SK-N-SH (cell line): ENCODE data around the gene C16orf87. TPM values are rescaled to one million over a fixed set of nuclear protein-coding genes. Genes with fewer than 3 reads are reported as not detected.

Experiments used
- CTCF ChIA-PET: fragments of 300-600, 350-600 bp; formaldehyde crosslinking; extraction: SDS; loops from one replicate; lab custom pipeline; 2021; lab: Yijun Ruan, JAX
- POLR2A ChIA-PET: fragments of 350-600 bp; sonication (Branson Sonifier 250); formaldehyde crosslinking; extraction: SDS; loops from one replicate; lab custom pipeline; 2020; ENCODE audit warnings: antibody characterized with exemption, inconsistent platforms; lab: Yijun Ruan, JAX
- DNase-seq: peaks from one replicate; pipeline ENCODE4 v3.0.0; 2012
- H2AFZ ChIP-seq: fragments of 200-600 bp; sonication (generic); 2 replicates; pipeline ENCODE4 v1.8.1; 2016; ENCODE audit warnings: antibody characterized with exemption, mild to moderate bottlenecking, low read depth
- H3F3A ChIP-seq: fragments of 200-600 bp; sonication (generic); replicated peaks from 2 replicates; pipeline ENCODE3; 2016; ENCODE audit warnings: antibody characterized with exemption, mild to moderate bottlenecking; ENCODE audit not compliant: insufficient read depth
- H3K27ac ChIP-seq, 2 experiments: fragments of 200-500 bp in 1 of 2; fragments of 200-600 bp in 1 of 2; sonication (Bioruptor generic) in 1 of 2; sonication (generic), shearing (Covaris generic) in 1 of 2; 2 replicates each; pipeline versions ENCODE4 v1.5.1 to v1.6.1; 2014 to 2016; ENCODE audit warnings: low read depth in 2 of 2, inconsistent platforms in 1 of 2, low read length in 1 of 2, mild to moderate bottlenecking in 1 of 2, mixed read lengths in 1 of 2
- H3K27me3 ChIP-seq: fragments of 200-600 bp; sonication (generic), shearing (Covaris generic); 2 replicates; pipeline ENCODE4 v1.6.1; 2016; ENCODE audit warnings: mixed run types; ENCODE audit not compliant: insufficient read depth
- H3K36me3 ChIP-seq, 2 experiments: fragments of 200-500 bp in 1 of 2; fragments of 200-600 bp in 1 of 2; sonication (Bioruptor generic) in 1 of 2; sonication (generic) in 1 of 2; replicated peaks in 1 of 2; 2 replicates each; pipeline versions ENCODE3 to v1.5.1; 2014 to 2016; ENCODE audit warnings: low read length in 1 of 2, mild to moderate bottlenecking in 1 of 2; ENCODE audit not compliant: insufficient read depth in 2 of 2, control insufficient read depth in 1 of 2
- H3K4me1 ChIP-seq, 2 experiments: fragments of 200-500 bp in 1 of 2; fragments of 200-600 bp in 1 of 2; sonication (Bioruptor generic) in 1 of 2; sonication (generic), shearing (Covaris generic) in 1 of 2; 2 replicates each; pipeline versions ENCODE4 v1.5.1 to v1.6.1; 2014 to 2016; ENCODE audit warnings: low read depth in 1 of 2, low read length in 1 of 2, mixed run types in 1 of 2; ENCODE audit not compliant: insufficient read depth in 2 of 2, control insufficient read depth in 1 of 2
- H3K4me2 ChIP-seq: fragments of 200-600 bp; sonication (generic), shearing (Covaris generic); 2 replicates; pipeline ENCODE4 v1.6.1; 2017; ENCODE audit warnings: mixed run types
- H3K4me3 ChIP-seq, 2 experiments: fragments of 200-500 bp in 1 of 2; fragments of 200-600 bp in 1 of 2; sonication (Bioruptor generic) in 1 of 2; sonication (generic), shearing (Covaris generic) in 1 of 2; 2 replicates each; pipeline versions ENCODE4 v1.5.1 to v1.8.1; 2014 to 2016; ENCODE audit warnings: low read depth in 2 of 2, inconsistent platforms in 1 of 2, low read length in 1 of 2, mild to moderate bottlenecking in 1 of 2, mixed read lengths in 1 of 2, moderate library complexity in 1 of 2
- H3K79me2 ChIP-seq: fragments of 200-600 bp; sonication (generic); 2 replicates; pipeline ENCODE4 v1.8.1; 2017; ENCODE audit warnings: mild to moderate bottlenecking; ENCODE audit not compliant: insufficient read depth
- H3K9ac ChIP-seq: fragments of 200-600 bp; sonication (generic); 2 replicates; pipeline ENCODE4 v1.6.1; 2017; ENCODE audit warnings: mixed run types
- H3K9me2 ChIP-seq: fragments of 200-600 bp; sonication (generic); 2 replicates; pipeline ENCODE4 v1.6.1; 2017; ENCODE audit warnings: mixed run types
- H3K9me3 ChIP-seq: fragments of 200-600 bp; sonication (generic); 2 replicates; pipeline ENCODE4 v1.6.1; 2017; ENCODE audit warnings: mixed run types, mild to moderate bottlenecking, moderate library complexity
- H4K20me1 ChIP-seq: fragments of 200-600 bp; sonication (generic); 2 replicates; pipeline ENCODE4 v1.6.1; 2017; ENCODE audit warnings: mild to moderate bottlenecking, mixed run types; ENCODE audit not compliant: insufficient read depth
- CHD2 ChIP-seq: fragments of 150-350 bp; IDR thresholded peaks from 2 replicates; pipeline ENCODE4 v1.6.1; 2018; ENCODE audit warnings: low read length; ENCODE audit not compliant: partially characterized antibody
- ELF1 ChIP-seq: IDR thresholded peaks from 2 replicates; pipeline ENCODE4 v1.4.0; 2012
- EP300 ChIP-seq, 2 experiments: IDR thresholded peaks; 2 replicates each; pipeline versions ENCODE4 v1.4.0 to v1.6.1; 2012; ENCODE audit warnings: borderline replicate concordance in 1 of 2, low read depth in 1 of 2, low read length in 1 of 2
- FOXJ3 ChIP-seq: sonication (generic); formaldehyde crosslinking; IDR thresholded peaks from 2 replicates; pipeline ENCODE4 v1.5.1; 2020; ENCODE audit warnings: mild to moderate bottlenecking, missing genetic modification reagents
- GATA2 ChIP-seq: sonication (generic); formaldehyde crosslinking; IDR thresholded peaks from 2 replicates; pipeline ENCODE4 v1.5.0; 2020; ENCODE audit warnings: mild to moderate bottlenecking, missing genetic modification reagents
- MAX ChIP-seq: IDR thresholded peaks from 2 replicates; pipeline ENCODE4 v1.4.0; 2012; ENCODE audit warnings: low read depth
- MEF2A ChIP-seq: IDR thresholded peaks from 2 replicates; pipeline ENCODE4 v1.4.0; 2012; ENCODE audit warnings: low read depth, borderline replicate concordance
- MXI1 ChIP-seq: IDR thresholded peaks from 2 replicates; pipeline ENCODE4 v1.6.1; 2012; ENCODE audit warnings: mild to moderate bottlenecking, low read depth, low read length, improper control_type of control experiment
- NRF1 ChIP-seq: IDR thresholded peaks from 2 replicates; pipeline ENCODE4 v1.6.1; 2012; ENCODE audit warnings: low read depth, mild to moderate bottlenecking, low read length
- PBX3 ChIP-seq: IDR thresholded peaks from 2 replicates; pipeline ENCODE4; 2012
- RAD21 ChIP-seq: IDR thresholded peaks from 2 replicates; pipeline ENCODE4 v1.6.1; 2012; ENCODE audit warnings: mild to moderate bottlenecking, low read length
- RCOR1 ChIP-seq: fragments of 150-350 bp; IDR thresholded peaks from 2 replicates; pipeline ENCODE4 v1.6.1; 2017; ENCODE audit warnings: antibody characterized with exemption, low read length
- RFX5 ChIP-seq: IDR thresholded peaks from 2 replicates; pipeline ENCODE4 v1.6.1; 2012; ENCODE audit warnings: mild to moderate bottlenecking, improper control_type of control experiment, low read length
- RXRA ChIP-seq: IDR thresholded peaks from 2 replicates; pipeline ENCODE4 v1.4.0; 2012; ENCODE audit warnings: low read depth, mild to moderate bottlenecking, borderline replicate concordance
- SIN3A ChIP-seq: IDR thresholded peaks from 2 replicates; pipeline ENCODE4 v1.6.1; 2012; ENCODE audit warnings: low read depth, mild to moderate bottlenecking, low read length, moderate library complexity, borderline replicate concordance
- TAF1 ChIP-seq: IDR thresholded peaks from 2 replicates; pipeline ENCODE4 v1.6.1; 2012; ENCODE audit warnings: low read depth, mild to moderate bottlenecking, low read length, moderate library complexity, borderline replicate concordance
- TEAD4 ChIP-seq: IDR thresholded peaks from 2 replicates; pipeline ENCODE4 v1.4.0; 2012; ENCODE audit warnings: mild to moderate bottlenecking, borderline replicate concordance; ENCODE audit not compliant: insufficient read depth
- YY1 ChIP-seq: IDR thresholded peaks from 2 replicates; pipeline ENCODE4 v1.4.0; 2012; ENCODE audit warnings: low read depth, mild to moderate bottlenecking
- ZBTB33 ChIP-seq: IDR thresholded peaks from 2 replicates; pipeline ENCODE4 v1.4.0; 2012; ENCODE audit warnings: low read depth, borderline replicate concordance
- WGBS: methylation state at CpG from one replicate; pipeline ENCODE4 v1.1.6; 2017; ENCODE audit warnings: low lambda C conversion rate; 5-methylcytosine and 5-hydroxymethylcytosine counted together
- polyA plus RNA-seq, 3 experiments: library from polyadenylated mRNA; depleted of rRNA; stranded (reverse); fragments of >200 nt; gene quantifications; 2 replicates each; pipeline ENCODE4 v1.2.3, GENCODE V29; 2012

Gene C16orf87
- polyA plus RNA-seq (2012; rRNA removed) = 3.5 TPM in 2 replicates
- 4.9 and 7.4 TPM in 2 replicates for polyA plus RNA-seq (2012; cell fraction: cytosol; rRNA removed)
- polyA plus RNA-seq (2012; cell fraction: nucleus; rRNA removed) = 1.8 and 2.1 TPM in 2 replicates

- peak within 1 kb of the TSS; percentile 86 for H2AFZ ChIP-seq
- no peaks in the 10 kb centered on the region; the same call in 1 of the 2 replicates for H3K9me2 ChIP-seq
- H3K4me1 ChIP-seq = peaks cover 7 to 10% of the 10 kb centered on the region in 2 experiments; a peak in 3 of 4 replicates
- WGBS = 0% methylated on average over 14 of the region's 94 CpGs
- peak within 1 kb of the TSS; percentile 90 for H3K4me2 ChIP-seq
- no peaks in the 10 kb centered on the region for H3K27me3 ChIP-seq
- H3K9me3 ChIP-seq = no peaks in the 10 kb centered on the region
- peak within 1 kb of the TSS; percentile 66 to 78 for H3K27ac ChIP-seq
- peak; percentile 97 for DNase-seq
- ChIA-PET CTCF (interaction anchor here (0.6 to 2.0 kb wide), 3 partner anchors 15 to 79 kb away, joined by 4 to 8 read pairs (median 6); no protein-coding TSS in a partner anchor), POLR2A (interaction anchor here (1.0 to 1.6 kb wide), 2 partner anchors 53 to 142 kb away, joined by 3 to 4 read pairs; partner anchors contain the start of gene GPT2)
- H3K79me2 ChIP-seq = peaks cover 45% of the 10 kb centered on the region
- peaks cover 23% of the 10 kb centered on the region for H3F3A ChIP-seq
- H4K20me1 ChIP-seq = no peaks in the 10 kb centered on the region
- no peaks in the 10 kb centered on the region for H3K36me3 ChIP-seq
- H3K4me3 ChIP-seq = peak within 1 kb of the TSS; percentile 82 to 89
- peak within 1 kb of the TSS; percentile 85 for H3K9ac ChIP-seq
- TF ChIP-seq NRF1 = peak; percentile 75
- TF ChIP-seq SIN3A = no peak
- peak; percentile 95 for TF ChIP-seq PBX3
- peak; percentile 50; the same call in 1 of the 2 replicates for TF ChIP-seq MXI1
- no peak for TF ChIP-seq EP300 (IDR thresholded peaks at IDR 0.05; ENCODE audit: borderline replicate concordance in 1 of 2, low read depth in 1 of 2, low read length in 1 of 2)
- peak; percentile 74 for TF ChIP-seq MAX
- peak; percentile 44; the same call in 1 of the 2 replicates for TF ChIP-seq YY1
- TF ChIP-seq CHD2 = peak; percentile 96
- TF ChIP-seq TAF1 = peak; percentile 58; the same call in 1 of the 2 replicates
These were observed at the start of gene C16orf87 for GRCh38 chr16:46830902-46831647. Gene C16orf87 (minus strand): TSS chr16:46831180. CDS start chr16:46831149, 31 bp downstream.

- ChIA-PET CTCF (interaction anchor here (0.6 to 1.1 kb wide), 2 partner anchors 21 to 55 kb away, joined by 3 to 5 read pairs; no protein-coding TSS in a partner anchor), POLR2A (no interaction called here)
- Histone ChIP-seq H3K27ac (no peak overlapping the region), H3K27me3 (no peaks in the 10 kb centered on the region), H3K4me2 (no peak overlapping the region), H3K9me3 (no peaks in the 10 kb centered on the region), H3F3A (no peaks in the 10 kb centered on the region), H3K4me1 (peaks cover 0 to 4% of the 10 kb centered on the region in 2 experiments; a peak in 1 of 4 replicates), H3K36me3 (no peaks in the 10 kb centered on the region), H3K9ac (no peak overlapping the region), H2AFZ (no peak overlapping the region), H3K79me2 (no peaks in the 10 kb centered on the region), H3K9me2 (no peaks in the 10 kb centered on the region), H4K20me1 (no peaks in the 10 kb centered on the region), H3K4me3 (no peak overlapping the region)
- no peak for DNase-seq
- 88% methylated on average over 8 of the region's 8 CpGs for WGBS
- TF ChIP-seq RFX5 (no peak), ZBTB33 (no peak), ELF1 (no peak), NRF1 (no peak), SIN3A (no peak), EP300 (IDR thresholded peaks at IDR 0.05; ENCODE audit: borderline replicate concordance in 1 of 2, low read depth in 1 of 2, low read length in 1 of 2) (no peak), FOXJ3 (CRISPR knock-in tag) (no peak), MEF2A (no peak), PBX3 (no peak), TEAD4 (no peak), YY1 (no peak), RAD21 (no peak), RXRA (no peak), GATA2 (CRISPR knock-in tag) (no peak), RCOR1 (no peak)
These were observed 44.3 kb upstream of the C16orf87 start for GRCh38 chr16:46875243-46875642.
